HG02610 (cell line): ENCODE data around the gene HSD11B2.

Experiments
- ATAC-seq: cut with Tn5 transposase; IDR thresholded peaks from one replicate; pipeline ENCODE4 v1.9.1; 2021; ENCODE audit warnings: mild to moderate bottlenecking, moderate library complexity; ENCODE audit not compliant: unreplicated experiment

HSD11B2 gene

GRCh38 chr16:67448580-67448979 lies 17.7 kb downstream of the HSD11B2 start:
- ATAC-seq, result no peak

DNA sequence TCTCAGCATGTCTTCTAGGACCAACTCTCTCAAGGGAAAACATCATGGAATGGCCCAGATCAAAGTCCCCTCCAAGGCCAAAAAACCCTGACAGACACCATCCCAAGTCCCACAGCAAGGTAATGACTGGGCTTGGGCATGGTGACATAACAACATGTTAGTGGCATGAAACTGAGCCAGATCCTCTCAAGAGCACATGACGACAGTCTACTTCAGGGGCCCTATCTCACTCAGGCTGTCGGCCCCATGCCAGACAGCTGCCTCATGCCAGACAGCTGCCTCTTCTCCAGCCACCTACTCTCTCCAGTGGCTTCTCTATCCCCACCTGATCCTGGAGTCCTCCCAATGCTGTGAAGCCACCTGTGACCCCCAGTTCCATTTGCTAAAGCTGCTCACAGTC lies 18.4 kb downstream of the HSD11B2 start:
- ATAC-seq, result no peak

DNA sequence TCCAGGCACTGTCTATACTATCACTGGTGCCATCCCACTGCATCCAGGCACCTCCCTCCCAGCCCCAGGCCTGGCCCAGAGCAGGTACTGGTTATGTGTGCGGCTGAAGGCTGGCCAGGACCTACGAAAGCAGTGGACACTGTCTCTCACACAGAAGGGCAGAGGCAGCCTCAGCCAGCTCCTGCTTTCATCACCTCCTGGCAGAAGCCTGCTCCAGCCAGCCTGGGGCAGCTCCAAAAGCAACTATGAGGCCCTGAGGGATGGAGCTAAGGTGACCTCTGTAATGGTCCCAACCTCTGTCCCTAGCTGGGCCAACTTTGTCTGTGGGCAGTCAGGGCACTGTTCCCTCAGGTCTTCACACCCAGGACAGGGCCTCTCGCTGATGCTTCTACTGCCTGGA lies 18.8 kb downstream of the HSD11B2 start:
- ATAC-seq, result no peak

DNA sequence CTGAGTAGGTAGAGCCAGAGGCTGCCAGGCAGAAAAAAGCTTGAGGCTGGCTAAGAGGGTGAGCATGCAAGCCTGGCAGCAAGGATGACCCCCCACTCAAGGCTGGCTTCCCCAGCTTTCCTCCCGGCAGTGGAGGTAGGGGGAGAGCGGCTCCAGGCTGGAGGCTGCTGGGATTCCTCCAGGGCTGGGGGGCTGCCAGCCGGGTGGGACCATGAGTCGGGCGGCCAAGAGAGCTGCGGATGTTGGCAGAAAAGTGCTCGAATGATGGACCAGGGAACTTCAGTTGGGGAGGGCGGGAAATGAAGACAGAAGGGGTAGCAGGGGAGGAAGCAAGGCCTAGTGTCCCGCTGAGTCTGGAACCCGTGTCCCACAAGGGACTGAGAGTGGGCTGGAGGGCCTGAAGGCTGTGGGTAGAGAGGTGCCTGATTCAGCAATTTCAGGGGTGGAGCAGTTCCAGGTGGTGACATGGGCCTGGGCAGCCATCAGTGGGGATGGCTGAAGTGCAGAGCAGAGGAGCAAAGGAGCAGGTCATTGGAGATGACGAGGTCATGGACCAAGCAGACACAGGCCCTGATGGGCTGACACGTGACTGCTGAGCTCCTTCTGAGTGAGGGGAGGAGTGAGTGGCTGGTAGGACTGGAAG lies 20.3 kb downstream of the HSD11B2 start:
- ATAC-seq, result no peak

GRCh38 chr16:67451704-67452435 lies 20.9 kb downstream of the HSD11B2 start:
- no peak for ATAC-seq

DNA sequence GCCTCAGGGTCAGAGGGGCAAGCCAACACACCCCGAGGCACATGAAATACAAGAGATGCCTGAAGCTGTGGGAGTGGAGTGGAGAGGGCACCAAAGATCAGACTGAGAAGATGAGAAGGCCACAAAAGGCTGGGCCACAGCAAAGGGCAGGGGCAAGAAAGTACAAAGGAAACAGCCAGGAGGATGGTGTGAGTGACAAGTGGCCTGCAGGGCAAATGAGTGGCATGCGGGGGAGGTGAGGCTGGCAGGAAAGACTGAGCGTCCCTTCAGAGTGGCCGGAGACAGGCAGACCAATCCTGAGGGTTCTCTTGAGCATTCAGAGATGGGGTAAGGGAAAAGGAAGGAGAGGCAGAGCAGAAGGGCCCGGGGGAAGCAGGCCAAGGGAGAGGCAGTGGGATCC lies 23.2 kb downstream of the HSD11B2 start:
- ATAC-seq, result no peak

DNA sequence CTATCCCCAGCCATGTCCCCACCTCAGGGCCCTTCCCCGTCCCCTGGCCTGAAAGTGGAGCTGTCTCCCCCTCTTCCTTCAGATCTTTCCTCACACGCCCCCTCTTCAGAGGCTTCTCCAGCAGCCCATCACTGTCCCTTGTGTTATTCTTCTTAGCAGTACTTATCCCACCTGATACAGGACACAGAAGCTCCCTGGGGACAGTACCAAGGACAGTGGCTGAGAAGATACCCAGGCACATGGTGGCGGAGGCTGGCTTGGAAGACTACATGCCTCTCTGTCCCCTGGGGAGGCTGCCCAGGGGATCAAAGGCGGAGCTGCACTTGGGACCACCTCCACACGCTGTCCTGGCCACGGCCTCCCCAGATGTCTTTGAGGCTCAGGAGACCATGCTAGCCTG lies 23.9 kb downstream of the HSD11B2 start:
- no peak for ATAC-seq

DNA sequence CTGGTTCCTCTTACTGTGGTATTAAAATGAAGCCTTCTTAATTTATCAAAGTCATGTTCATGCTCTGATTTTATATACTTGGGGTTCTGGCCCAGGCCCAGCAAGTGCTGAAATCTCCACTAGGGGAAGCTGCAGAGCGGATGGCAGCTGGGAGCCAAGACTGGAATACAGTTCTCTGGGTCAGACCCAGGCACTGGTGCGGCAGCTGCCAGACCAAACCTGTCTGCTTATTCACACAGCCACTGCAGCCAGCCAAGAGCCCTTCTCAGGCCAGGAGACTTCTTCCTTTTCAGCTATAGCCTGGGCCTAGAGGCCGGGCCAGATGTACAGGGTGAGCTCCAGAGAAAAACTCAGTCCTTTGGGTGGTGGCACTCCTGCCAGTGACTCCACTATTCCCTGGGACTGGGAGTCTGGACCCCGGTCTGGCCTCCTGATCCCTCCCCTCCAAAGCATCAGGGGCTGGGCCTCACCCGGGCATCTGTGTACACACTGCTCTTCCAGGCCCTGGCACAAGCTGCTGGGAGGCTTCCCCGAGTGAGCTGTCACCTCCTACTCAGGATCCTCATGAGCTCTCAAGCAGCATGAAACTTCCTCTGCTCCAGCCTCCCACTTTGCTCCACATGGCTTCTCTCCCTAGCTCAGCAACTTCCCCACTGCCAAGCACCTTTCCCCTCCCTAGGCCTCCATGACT lies 25.6 kb downstream of the HSD11B2 start:
- no peak for ATAC-seq

DNA sequence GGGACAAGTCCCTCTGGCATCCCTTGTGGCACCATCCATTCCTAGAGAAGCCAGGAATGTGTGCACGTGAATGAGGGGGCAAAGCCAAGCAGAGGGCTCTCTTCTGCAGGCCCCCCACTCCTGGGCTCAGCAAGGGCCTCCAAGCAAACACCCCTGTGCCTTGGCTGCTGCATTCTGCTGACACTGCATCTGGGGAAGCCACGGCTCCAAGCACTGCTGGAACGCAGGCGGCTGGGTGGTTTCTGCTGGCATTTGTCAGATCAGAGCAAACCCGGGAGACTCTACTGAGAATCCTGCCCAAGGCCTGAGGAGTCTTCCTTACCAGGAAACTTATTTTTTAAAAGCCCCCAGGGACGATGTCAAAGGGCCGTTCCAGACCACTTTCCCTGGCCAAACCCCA lies 26.7 kb downstream of the HSD11B2 start:
- no peak for ATAC-seq

DNA sequence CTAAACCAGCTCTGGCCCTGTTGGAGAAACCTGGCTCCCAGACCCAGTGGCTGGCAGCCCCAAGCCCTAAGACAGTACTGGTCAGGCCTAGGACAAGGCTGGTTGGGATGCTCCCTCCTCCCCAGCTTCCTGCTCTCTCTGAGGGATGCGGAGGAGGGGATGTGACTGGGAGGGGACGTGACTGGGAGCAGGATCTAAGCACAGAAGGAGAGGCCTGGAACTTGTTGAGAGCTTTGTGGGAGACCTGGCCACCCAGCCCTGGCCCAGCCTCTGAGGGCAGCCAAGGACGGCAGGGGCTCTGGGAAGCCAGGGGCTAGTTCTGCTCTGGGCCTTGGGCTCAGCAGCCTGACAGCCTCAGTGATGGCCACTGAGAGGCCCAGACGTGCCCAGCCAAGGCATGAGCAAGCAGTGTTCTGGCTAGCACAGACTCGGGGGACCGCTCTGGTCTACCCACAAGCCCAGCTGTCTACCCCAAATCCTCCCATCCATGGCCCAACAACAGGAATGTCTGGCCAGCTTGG lies 27.3 kb downstream of the HSD11B2 start:
- no peak for ATAC-seq

GRCh38 chr16:67459066-67459860 lies 28.3 kb downstream of the HSD11B2 start:
- ATAC-seq, result no peak

- ATAC-seq, result no peak
Measured at GRCh38 chr16:67459861-67460150, 28.9 kb downstream of the HSD11B2 start.

- ATAC-seq, result no peak
Measured at GRCh38 chr16:67460168-67460567, 29.2 kb downstream of the HSD11B2 start.

- no peak for ATAC-seq
Measured at GRCh38 chr16:67460961-67461360, 30.0 kb downstream of the HSD11B2 start.

- ATAC-seq, result no peak
Measured at GRCh38 chr16:67461600-67462278, 30.8 kb downstream of the HSD11B2 start.

DNA sequence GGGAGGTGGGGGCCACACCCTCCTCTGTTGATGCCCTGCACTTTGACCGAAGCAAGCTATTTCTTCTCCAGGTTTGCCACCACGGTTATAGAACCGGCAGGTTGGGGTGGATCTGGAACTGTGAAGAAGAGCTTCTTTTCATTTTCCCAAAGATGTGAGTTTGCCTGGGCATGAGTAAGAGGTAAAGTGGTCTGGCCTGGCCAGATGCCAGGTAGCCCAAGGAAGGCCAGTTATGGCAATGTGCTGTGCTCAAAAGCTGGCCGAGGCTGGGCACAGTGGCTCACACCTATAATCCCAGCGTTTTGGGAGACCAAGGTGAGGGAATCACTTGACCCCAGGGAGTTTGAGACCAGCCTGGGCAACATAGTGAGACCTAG lies 31.3 kb downstream of the HSD11B2 start:
- ATAC-seq, result no peak

- ATAC-seq, result no peak
Measured at GRCh38 chr16:67463059-67463458, 32.1 kb downstream of the HSD11B2 start.

- no peak for ATAC-seq
Measured at GRCh38 chr16:67463691-67464090, 32.8 kb downstream of the HSD11B2 start.

GRCh38 chr16:67464565-67464964 lies 33.6 kb downstream of the HSD11B2 start:
- no peak for ATAC-seq

DNA sequence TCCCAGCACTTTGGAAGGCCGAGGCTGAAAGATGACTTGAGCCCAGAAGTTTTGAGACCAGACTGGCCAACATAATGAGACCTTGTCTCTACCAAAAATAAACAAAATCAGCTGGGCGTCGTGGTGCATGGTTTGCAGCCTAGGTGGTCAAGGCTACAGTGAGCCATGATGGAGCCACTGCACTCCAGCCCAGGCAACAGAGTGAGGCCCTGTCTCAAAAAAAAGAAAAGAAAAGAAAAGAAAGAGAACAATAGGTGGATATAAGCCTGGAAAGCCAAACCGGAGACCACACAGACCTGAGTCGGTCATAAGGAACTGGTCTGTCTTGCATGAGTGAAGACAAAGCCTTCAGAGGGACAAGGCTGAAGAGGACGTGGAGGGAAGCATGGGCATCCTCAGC lies 35.7 kb downstream of the HSD11B2 start:
- no peak for ATAC-seq

DNA sequence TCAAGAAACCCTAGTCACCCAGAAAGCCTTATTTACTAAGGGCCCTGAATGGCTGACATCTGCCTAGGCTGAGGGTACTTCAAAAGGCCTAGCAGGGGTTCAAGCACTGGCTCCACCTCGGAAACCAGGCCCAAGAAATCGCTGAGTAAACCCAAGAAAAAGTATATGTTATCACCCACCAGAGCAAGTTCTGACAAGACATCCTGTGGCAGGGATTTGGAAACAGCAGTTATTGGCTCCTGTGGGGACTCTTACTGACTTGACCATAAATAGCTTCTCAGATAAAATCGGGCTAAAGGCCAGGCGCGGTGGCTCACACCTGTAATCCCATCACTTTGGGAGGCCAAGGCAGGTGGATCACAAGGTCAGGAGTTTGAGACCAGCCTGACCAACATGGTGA lies 37.8 kb downstream of the HSD11B2 start:
- no peak for ATAC-seq
